GM12801 (cell line): ENCODE measurements around the gene RGS3.

ENCODE experiments used
- TF ChIP-seq, protein P1 (sequence below): IDR thresholded peaks from one replicate; pipeline ENCODE4 v1.5.1; 2011; ENCODE audit warnings: control low read depth; ENCODE audit not compliant: insufficient read length; ENCODE audit errors: extremely low read depth

RGS3 gene

GRCh38 chr9:113514748-113515147 is 51.2 kb downstream of the RGS3 start:
- TF ChIP-seq, protein P1, sequence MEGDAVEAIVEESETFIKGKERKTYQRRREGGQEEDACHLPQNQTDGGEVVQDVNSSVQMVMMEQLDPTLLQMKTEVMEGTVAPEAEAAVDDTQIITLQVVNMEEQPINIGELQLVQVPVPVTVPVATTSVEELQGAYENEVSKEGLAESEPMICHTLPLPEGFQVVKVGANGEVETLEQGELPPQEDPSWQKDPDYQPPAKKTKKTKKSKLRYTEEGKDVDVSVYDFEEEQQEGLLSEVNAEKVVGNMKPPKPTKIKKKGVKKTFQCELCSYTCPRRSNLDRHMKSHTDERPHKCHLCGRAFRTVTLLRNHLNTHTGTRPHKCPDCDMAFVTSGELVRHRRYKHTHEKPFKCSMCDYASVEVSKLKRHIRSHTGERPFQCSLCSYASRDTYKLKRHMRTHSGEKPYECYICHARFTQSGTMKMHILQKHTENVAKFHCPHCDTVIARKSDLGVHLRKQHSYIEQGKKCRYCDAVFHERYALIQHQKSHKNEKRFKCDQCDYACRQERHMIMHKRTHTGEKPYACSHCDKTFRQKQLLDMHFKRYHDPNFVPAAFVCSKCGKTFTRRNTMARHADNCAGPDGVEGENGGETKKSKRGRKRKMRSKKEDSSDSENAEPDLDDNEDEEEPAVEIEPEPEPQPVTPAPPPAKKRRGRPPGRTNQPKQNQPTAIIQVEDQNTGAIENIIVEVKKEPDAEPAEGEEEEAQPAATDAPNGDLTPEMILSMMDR, result no peak

- TF ChIP-seq, protein P1, result no peak
These were observed 52.3 kb downstream of the RGS3 start for GRCh38 chr9:113515862-113516261.

GRCh38 chr9:113516840-113517577 is 53.5 kb downstream of the RGS3 start:
- TF ChIP-seq, protein P1, result no peak

- TF ChIP-seq, protein P1, result no peak
These were observed 56.0 kb downstream of the RGS3 start for GRCh38 chr9:113519426-113520108.

- TF ChIP-seq, protein P1, result no peak
These were observed 56.6 kb downstream of the RGS3 start for GRCh38 chr9:113520109-113520642.

DNA sequence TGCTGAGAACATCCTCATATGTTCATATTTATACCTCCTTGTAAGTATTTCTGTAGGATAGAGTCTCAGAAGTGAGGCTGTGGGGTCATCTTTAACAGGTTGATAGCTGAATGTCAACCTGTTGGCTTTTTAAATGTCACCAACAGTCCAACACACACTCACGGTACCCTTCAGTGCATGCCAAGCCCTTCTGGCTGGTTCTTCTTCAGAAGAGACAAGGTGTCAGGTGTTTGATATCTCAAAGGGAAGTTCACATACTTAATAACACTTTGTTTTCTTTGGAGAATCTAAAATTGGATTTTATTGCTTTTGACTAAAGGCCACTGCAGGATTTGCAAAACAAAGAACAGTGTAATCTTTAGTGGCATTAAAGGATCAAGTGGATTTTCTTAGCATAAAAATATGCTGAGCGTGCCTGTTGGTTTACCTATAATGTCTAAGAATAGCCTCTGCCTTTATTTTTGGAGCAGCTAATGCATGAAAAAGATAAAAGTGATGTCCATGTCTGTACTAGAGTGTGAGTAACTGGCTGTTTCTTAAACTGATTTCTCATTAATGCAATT is 58.2 kb downstream of the RGS3 start:
- TF ChIP-seq, protein P1, result no peak

DNA sequence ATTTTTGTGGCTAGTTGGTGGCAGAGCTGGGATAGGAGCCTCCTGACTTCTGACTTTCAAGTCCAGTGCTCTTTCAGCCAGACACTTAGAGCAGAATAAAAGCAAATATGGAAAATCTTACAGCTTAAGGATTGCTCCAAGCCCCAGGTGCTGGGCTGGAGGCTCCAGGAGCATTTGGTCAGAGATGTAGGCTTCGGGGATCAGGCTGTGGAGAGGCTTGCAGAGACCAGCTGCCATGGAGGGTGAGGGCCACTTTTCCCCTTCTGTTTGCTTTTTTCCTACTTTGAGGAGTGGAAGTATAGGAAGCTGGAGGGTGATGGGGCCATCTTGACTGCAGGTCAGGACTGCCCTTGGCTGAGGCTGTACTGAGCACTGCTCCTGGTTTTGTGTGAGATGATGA is 58.9 kb downstream of the RGS3 start:
- TF ChIP-seq, protein P1, result no peak
